ENCODE results near the gene DXO.

GRCh38 chr6:31971993-31972708, at the start of gene DXO:
- no peak for TF ChIP-seq CTCF (IDR thresholded peaks at IDR 0.05; ENCODE audit: borderline replicate concordance, extremely low read depth, low read length, poor library complexity, severe bottlenecking)
- no peak for TF ChIP-seq EZH2 (IDR thresholded peaks at IDR 0.05; ENCODE audit: borderline replicate concordance, low read depth, low read length, severe bottlenecking)
